Neural cell (in vitro differentiated cells): ENCODE data around the gene SYT17. TPM values are rescaled to one million over a fixed set of nuclear protein-coding genes. Genes with fewer than 3 reads are reported as not detected.

ENCODE experiments used
- H2AFZ ChIP-seq: fragments of 200-600, 300-800 bp; sonication (generic), shearing (Covaris generic); 2 replicates; pipeline ENCODE4 v1.6.0; 2014; ENCODE audit warnings: low read depth, mild to moderate bottlenecking, antibody characterized with exemption, low read length, moderate library complexity
- H3F3A ChIP-seq: fragments of 200-600 bp; shearing (Covaris generic); 2 replicates; pipeline ENCODE4 v1.6.1; 2016; ENCODE audit warnings: mild to moderate bottlenecking, moderate library complexity, mixed read lengths, antibody characterized with exemption, low read length; ENCODE audit not compliant: insufficient read depth, poor library complexity, severe bottlenecking
- H3K27ac ChIP-seq: fragments of 200-600, 300-800 bp; sonication (generic), shearing (Covaris generic); 2 replicates; pipeline ENCODE4 v1.5.1; 2014; ENCODE audit warnings: mild to moderate bottlenecking, low read length, moderate library complexity
- H3K27me3 ChIP-seq: fragments of 300-800, 200-600 bp; sonication (generic), shearing (Covaris generic); 2 replicates; pipeline ENCODE4 v1.6.0; 2014; ENCODE audit warnings: mild to moderate bottlenecking, low read depth, low read length, moderate library complexity; ENCODE audit not compliant: insufficient read depth
- H3K36me3 ChIP-seq: fragments of 300-800, 200-600 bp; sonication (generic), shearing (Covaris generic); 2 replicates; pipeline ENCODE4 v1.5.1; 2014; ENCODE audit warnings: mild to moderate bottlenecking, antibody characterized with exemption, low read length, moderate library complexity; ENCODE audit not compliant: insufficient read depth
- H3K4me2 ChIP-seq: fragments of 300-800, 200-600 bp; sonication (generic), shearing (Covaris generic); 2 replicates; pipeline ENCODE4 v1.6.0; 2014; ENCODE audit warnings: mild to moderate bottlenecking, low read length
- H3K4me3 ChIP-seq: fragments of 300-800, 200-600 bp; sonication (generic), shearing (Covaris generic); 2 replicates; pipeline ENCODE4 v1.5.1; 2014; ENCODE audit warnings: mild to moderate bottlenecking, low read length, moderate library complexity
- H3K79me2 ChIP-seq: fragments of 200-600 bp; shearing (Covaris generic); replicated peaks from 2 replicates; pipeline ENCODE4 v1.6.0; 2014; ENCODE audit warnings: mild to moderate bottlenecking, low read length, moderate library complexity; ENCODE audit not compliant: insufficient read depth
- H3K9ac ChIP-seq: fragments of 300-800, 200-600 bp; sonication (generic), shearing (Covaris generic); 2 replicates; pipeline ENCODE4 v1.6.1; 2016; ENCODE audit warnings: mild to moderate bottlenecking, low read length, mixed read lengths
- H3K9me2 ChIP-seq: fragments of 200-600 bp; shearing (Covaris generic); 2 replicates; pipeline ENCODE4 v1.6.1; 2016; ENCODE audit warnings: mild to moderate bottlenecking, low read length, mixed read lengths; ENCODE audit not compliant: insufficient read depth
- H3K9me3 ChIP-seq: fragments of 200-600, 300-800 bp; sonication (generic), shearing (Covaris generic); 2 replicates; pipeline ENCODE4 v1.6.1; 2016; ENCODE audit warnings: mild to moderate bottlenecking, mixed run types, low read length, moderate library complexity, mixed read lengths
- H4K20me1 ChIP-seq: fragments of 200-600 bp; shearing (Covaris generic); 2 replicates; pipeline ENCODE4 v1.6.1; 2016; ENCODE audit warnings: mild to moderate bottlenecking, mixed run types; ENCODE audit not compliant: insufficient read depth
- EP300 ChIP-seq: fragments of 450-650 bp; conservative IDR thresholded peaks from 2 replicates; pipeline ENCODE4 v1.6.1; 2014; ENCODE audit warnings: antibody characterized with exemption, mild to moderate bottlenecking, moderate library complexity; ENCODE audit not compliant: poor library complexity, severe bottlenecking
- EZH2 ChIP-seq: fragments of 200-600, 300-800 bp; shearing (Covaris generic), sonication (generic); IDR thresholded peaks from 2 replicates; pipeline ENCODE4 v1.6.1; 2014; ENCODE audit warnings: antibody characterized with exemption, low read length, borderline replicate concordance, mild to moderate bottlenecking; ENCODE audit not compliant: insufficient read depth, poor library complexity, severe bottlenecking
- MXI1 ChIP-seq: fragments of 450-650 bp; conservative IDR thresholded peaks from 2 replicates; pipeline ENCODE4 v1.6.1; 2014; ENCODE audit warnings: antibody characterized with exemption, mild to moderate bottlenecking; ENCODE audit not compliant: poor library complexity, severe bottlenecking
- POLR2AphosphoS5 ChIP-seq: IDR thresholded peaks from 2 replicates; pipeline ENCODE4 v1.6.1; 2012
- RAD21 ChIP-seq: fragments of 450-650 bp; conservative IDR thresholded peaks from 2 replicates; pipeline ENCODE4 v1.6.1; 2014; ENCODE audit warnings: antibody characterized with exemption, mild to moderate bottlenecking, moderate library complexity
- REST ChIP-seq: IDR thresholded peaks from 2 replicates; pipeline ENCODE4 v1.6.1; 2012; ENCODE audit warnings: borderline replicate concordance
- SMC3 ChIP-seq: fragments of 450-650 bp; conservative IDR thresholded peaks from 2 replicates; pipeline ENCODE4 v1.6.1; 2014; ENCODE audit warnings: antibody characterized with exemption, mild to moderate bottlenecking, moderate library complexity; ENCODE audit not compliant: poor library complexity
- TAF1 ChIP-seq: IDR thresholded peaks from 2 replicates; pipeline ENCODE4 v1.6.1; 2012; ENCODE audit warnings: low read depth
- polyA plus RNA-seq: library from polyadenylated mRNA; depleted of rRNA; stranded (reverse); fragments of >200 nt; gene quantifications from 2 replicates; pipeline ENCODE4 v1.2.3, GENCODE V29; 2014
- TF ChIP-seq, protein P1 (sequence below): fragments of 450-650 bp; IDR thresholded peaks from 2 replicates; pipeline ENCODE4 v1.5.1; 2014; ENCODE audit warnings: antibody characterized with exemption, mild to moderate bottlenecking, moderate library complexity; ENCODE audit not compliant: poor library complexity, severe bottlenecking

SYT17 gene
- polyA plus RNA-seq, 1 donor from 2014 or later: 3.0 TPM

- Histone ChIP-seq H4K20me1 (no peaks in the 10 kb centered on the region), H3K4me3 (no peak overlapping the region), H3F3A (no peaks in the 10 kb centered on the region), H3K36me3 (no peaks in the 10 kb centered on the region), H3K27me3 (no peaks in the 10 kb centered on the region), H3K79me2 (no peaks in the 10 kb centered on the region), H3K4me2 (no peak overlapping the region), H3K9me2 (no peaks in the 10 kb centered on the region), H3K27ac (no peak overlapping the region), H2AFZ (no peak overlapping the region), H3K9me3 (no peaks in the 10 kb centered on the region), H3K9ac (no peak overlapping the region)
- TF ChIP-seq EP300 (no peak), RAD21 (no peak), EZH2 (no peak), POLR2AphosphoS5 (no peak), TAF1 (no peak), MXI1 (no peak), REST (no peak), SMC3 (no peak)
- TF ChIP-seq, protein P1, sequence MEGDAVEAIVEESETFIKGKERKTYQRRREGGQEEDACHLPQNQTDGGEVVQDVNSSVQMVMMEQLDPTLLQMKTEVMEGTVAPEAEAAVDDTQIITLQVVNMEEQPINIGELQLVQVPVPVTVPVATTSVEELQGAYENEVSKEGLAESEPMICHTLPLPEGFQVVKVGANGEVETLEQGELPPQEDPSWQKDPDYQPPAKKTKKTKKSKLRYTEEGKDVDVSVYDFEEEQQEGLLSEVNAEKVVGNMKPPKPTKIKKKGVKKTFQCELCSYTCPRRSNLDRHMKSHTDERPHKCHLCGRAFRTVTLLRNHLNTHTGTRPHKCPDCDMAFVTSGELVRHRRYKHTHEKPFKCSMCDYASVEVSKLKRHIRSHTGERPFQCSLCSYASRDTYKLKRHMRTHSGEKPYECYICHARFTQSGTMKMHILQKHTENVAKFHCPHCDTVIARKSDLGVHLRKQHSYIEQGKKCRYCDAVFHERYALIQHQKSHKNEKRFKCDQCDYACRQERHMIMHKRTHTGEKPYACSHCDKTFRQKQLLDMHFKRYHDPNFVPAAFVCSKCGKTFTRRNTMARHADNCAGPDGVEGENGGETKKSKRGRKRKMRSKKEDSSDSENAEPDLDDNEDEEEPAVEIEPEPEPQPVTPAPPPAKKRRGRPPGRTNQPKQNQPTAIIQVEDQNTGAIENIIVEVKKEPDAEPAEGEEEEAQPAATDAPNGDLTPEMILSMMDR: no peak
These were observed 77.4 kb downstream of the SYT17 start for GRCh38 chr16:19245326-19245925.

DNA sequence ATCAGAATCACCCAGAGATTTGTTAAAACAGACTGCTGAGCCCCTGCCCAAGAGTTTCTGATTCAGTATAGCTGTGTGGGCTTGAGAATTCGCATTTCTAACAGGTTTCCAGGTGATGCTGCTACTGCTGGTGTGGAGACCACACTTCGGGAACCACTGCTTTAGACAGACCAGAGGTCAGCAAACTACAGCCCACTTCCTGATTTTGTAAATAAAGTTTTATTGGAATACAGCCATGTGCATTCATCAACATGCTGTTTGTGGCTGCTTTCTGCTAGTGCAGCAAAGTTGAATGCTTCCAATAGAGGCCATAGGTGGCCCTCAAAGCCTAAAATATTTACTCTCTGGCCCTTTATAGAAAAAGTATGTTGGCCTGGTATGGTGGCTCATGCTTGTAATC, 84.9 kb downstream of the SYT17 start:
- Histone ChIP-seq H3K27me3 (no peaks in the 10 kb centered on the region), H3F3A (no peaks in the 10 kb centered on the region), H2AFZ (no peak overlapping the region), H3K79me2 (no peaks in the 10 kb centered on the region), H3K4me3 (no peak overlapping the region), H3K4me2 (no peak overlapping the region), H3K36me3 (no peaks in the 10 kb centered on the region), H3K27ac (no peak overlapping the region), H4K20me1 (no peaks in the 10 kb centered on the region), H3K9me3 (no peaks in the 10 kb centered on the region), H3K9ac (no peak overlapping the region), H3K9me2 (no peaks in the 10 kb centered on the region)
- TF ChIP-seq RAD21 (no peak), MXI1 (no peak), POLR2AphosphoS5 (no peak), SMC3 (no peak), EZH2 (no peak), REST (no peak), TAF1 (no peak), EP300 (no peak)
- TF ChIP-seq, protein P1: no peak
